GM21360 (cell line): ENCODE data around the gene KCNK3.
"Not testable (repeated sequence)": the region's sequence is repeated elsewhere in the genome, so short reads cannot be mapped to it uniquely, and the experiment has no call there.

Experiments
- ATAC-seq: cut with Tn5 transposase; IDR thresholded peaks from one replicate; pipeline ENCODE4 v1.9.1; 2021; ENCODE audit warnings: mild to moderate bottlenecking, moderate library complexity; ENCODE audit not compliant: unreplicated experiment

The KCNK3 gene

DNA sequence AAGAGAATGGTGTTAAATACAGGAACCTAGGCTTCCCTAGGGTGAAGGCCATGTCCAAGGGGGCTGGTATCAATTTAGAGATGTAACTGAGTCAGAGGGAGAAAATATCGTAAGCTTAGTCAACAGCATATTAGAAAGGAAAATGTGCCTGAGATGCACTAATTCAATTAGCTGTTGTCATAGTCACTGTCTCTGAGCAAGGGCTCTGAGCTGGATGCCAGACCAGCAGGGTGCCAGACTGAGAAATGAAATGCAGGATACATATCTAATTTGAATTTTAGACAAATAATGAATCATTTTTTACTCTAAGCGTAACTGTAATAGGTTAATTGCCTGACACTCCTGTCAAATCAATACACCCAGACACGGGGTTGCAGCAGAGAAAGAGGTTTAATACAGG, 60.1 kb downstream of the KCNK3 start:
- ATAC-seq = no peak

DNA sequence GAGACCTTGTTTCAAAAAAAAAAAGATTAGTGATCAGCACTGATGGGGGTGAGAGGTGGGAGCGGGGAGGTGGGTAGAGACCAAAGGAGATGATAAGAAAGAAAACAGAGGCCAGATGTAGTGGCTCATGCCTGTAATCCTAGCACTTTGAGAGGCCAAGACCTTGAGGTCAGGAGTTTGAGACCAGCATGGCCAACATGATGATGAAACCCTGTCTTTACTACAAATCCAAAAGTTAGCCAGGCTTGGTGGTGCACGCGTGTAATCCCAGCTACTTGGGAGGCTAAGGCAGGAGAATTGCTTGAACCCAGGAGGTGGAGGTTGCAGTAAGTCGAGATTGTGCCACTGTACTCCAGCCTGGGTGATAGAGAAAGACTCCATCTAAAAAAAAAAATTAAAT, 62.0 kb downstream of the KCNK3 start:
- ATAC-seq = no peak

DNA sequence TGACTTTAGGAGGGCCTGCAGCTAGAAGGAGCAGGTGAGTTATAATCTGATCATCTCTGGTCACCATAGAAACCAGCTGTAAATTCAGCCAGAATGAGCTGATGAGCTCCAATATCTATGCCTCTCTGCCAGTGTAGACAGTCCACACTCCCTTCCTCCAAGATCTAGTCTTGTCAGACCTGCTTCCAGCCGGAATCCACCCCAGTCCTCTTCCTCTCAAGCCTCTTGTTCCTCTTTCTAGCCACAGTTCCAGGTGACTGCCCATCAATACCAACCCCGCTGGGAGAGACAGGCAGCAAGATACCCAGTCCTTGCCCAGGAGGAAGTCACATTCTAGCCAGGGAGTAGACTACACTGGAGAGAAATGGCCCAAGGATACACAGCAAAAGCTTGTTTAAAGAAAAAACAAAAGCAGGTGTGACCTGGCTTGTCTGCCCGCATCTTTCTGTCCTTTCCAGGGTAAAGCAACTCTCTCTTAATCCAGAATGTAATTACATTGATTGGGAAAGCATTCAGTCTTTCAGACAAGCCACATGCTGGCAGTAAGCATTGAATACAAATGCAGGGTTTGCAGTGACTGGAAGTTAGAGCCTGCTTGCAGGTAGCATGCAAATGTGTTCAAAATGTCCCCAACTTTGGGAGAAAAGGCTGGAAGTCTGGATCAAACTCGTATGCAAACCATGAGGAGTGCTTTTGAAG, 62.6 kb downstream of the KCNK3 start:
- ATAC-seq = no peak

DNA sequence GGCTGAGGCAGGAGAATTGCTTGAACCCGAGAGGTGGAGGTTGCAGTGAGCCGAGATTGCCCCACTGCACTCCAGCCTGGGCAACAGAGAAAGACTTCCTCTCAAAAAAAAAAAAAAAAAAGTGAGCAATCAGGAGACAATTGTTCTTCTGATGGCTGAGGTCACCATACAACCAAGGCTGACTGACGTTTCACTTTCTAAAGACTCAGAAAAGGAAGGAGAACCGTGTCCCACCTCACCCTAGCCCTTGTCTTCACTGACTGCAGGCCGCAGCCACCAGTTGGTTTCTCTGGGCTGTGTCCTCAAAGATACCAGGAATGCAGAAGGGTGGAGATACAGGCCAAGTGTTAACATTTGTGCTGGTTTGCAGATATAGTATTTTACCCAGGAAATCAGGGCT, 63.8 kb downstream of the KCNK3 start:
- no peak for ATAC-seq

DNA sequence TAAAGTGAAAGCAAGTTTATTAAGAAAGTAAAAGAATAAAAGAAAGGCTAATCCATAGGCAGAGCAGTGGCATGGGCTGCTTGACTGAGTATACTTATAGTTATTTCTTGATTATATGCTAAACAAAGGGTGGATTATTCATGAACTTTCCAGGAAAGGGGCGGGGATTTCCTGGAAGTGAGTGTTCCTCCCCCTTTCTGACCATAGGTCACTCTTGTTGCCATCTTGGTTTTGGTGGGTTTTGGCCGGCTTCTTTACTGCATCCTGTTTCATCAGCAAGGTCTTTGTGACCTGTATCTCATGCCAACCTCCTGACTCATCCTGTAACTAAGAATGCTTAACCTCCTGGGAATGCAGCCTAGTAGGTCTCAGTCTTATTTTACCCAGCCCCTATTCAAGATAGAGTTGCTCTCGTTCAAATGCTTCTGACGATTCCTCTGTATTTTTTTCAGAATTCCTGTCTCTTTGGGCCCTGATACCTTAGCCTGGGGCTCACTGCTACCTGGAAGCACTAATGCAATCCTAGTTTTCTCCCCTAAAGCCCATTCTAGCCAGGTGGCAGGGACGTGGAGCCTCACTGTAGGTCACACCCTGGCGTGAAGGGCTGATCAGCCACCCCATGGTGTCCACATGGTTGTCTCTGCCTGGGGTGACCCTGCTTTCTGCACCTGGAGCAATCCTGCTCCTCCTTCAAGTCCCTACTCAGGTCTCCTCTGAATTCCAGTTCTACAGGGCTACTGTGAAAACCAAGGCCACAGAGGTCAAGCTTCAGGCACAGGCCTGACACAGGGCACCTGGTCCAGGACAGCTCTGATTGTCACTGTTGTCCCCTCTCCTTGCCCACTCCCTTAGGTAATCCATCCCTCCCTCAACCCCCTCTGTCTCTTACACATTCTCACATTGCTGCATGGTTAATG, 65.6 kb downstream of the KCNK3 start:
- no peak for ATAC-seq

DNA sequence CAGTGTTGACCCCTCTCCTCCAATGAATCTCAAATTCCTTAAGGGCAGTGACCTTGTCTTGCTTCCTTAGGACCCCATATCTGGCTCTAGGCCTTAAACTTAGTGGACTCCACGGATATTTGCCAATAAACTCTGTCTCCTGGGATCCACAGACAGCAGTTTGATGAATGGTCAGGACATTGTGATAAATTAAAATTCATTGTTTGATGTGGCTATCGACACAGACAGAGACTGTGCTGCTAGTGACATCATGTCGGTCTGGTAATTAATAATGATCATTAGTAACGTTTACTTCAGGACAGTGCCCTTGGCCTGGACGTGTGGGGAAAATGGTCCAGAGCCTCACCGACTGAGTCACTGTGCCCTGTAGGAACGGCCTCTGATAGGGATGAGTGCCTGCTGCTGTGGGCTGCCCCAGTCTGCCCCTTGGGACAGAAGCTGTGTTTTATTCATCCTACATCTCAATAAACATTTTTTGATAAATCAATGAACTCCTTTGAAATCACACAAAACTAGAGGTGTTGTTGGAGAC, 66.3 kb downstream of the KCNK3 start:
- ATAC-seq = no peak

DNA sequence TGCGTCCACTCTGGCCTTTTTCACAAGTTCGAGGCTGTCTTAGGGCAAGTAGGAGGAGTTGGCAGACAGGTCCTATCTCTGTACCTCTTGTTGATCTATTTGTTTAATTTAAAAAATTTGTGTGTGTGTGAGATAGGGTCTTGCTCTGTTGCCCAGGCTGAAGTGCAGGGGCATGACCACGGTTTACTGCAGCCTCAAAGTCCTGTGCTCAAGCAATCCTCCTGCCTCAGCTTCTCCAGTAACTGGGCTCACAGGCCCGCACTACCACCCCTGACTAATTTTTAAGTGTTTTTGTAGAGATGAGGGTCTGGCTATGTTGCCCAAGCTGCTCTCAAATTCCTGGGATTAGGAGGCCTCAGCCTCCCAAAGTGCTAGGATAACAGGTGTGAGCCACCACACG, 67.3 kb downstream of the KCNK3 start:
- no peak for ATAC-seq

DNA sequence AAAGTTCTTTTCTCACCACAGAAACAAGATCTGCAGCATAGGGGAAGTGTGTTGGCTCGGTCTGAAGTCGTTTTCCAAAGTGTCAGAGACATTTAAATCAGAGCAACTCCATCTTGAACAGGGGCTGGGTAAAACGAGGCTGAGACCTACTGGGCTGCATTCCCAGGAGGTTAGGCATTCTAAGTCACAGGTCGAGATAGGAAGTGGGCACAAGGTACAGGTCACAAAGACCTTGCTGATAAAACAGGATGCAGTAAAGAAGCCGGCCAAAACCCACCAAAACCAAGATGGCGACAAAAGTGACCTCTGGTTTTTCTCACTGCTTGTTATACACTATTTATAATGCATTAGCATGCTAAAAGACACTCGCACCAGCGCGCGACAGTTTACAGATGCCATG, 68.5 kb downstream of the KCNK3 start:
- ATAC-seq = not testable (repeated sequence)

DNA sequence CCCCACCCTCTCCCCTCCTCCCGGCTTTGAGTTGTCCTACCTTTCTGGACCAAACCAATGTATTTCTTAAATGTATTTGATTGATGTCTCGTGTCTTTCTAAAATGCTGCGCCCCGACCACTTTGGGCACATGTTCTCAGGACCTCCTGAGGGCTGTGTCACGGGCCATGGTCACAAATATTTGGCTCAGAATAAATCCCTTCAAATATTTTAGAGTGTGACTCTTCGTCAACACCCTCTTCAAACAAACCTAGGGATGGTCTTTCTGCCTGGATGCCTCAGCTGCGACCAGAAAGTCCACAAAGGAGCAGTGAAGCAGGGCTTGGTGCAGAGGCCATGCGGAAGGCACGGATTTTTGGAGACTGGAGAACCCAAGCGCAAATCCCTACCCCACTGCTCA, 70.5 kb downstream of the KCNK3 start:
- ATAC-seq = no peak

DNA sequence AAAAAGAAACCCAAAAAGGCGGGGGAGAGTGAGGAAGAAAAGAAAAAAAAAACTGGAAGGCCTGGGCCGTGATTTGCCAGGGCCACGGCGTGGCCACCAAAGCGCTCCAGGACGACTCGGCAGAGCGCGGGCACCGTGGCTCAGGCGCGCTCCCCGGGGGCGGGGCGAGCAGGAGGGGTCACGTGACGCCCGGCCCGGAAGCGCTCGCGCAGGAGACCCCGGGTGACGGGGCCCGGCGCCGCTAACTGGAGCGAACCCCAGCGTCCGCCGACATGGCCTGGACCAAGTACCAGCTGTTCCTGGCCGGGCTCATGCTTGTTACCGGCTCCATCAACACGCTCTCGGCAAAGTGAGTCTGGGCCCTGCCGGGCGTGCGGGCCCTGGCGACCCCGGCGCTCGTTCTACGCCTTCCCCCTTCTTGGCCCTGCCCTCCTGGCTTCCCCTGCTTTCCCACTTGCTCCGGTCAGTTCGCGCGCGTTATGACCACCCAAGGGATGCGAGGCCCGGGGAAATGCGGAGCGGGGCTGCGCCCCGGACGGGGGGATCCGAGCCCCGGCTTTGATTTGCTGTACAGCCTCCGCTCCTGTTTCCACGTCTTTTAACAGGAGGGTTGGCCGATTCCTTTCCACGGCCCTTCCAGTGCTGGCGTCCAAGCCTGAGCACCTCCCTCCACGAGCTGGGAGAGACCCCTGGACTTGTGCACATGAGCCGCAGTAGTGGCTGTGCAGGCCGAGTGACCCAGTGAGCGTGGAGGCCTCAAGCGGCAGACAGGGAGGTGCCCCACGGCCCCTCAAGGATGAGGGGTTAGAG, 71.8 kb downstream of the KCNK3 start, which contains the start of gene SLC35F6:
Gene SLC35F6, plus strand, starts transcription at position 207 of the 810 bp plus-strand sequence. Its CDS starts 66 bp downstream, at position 273.
- ATAC-seq = peak; percentile 78

DNA sequence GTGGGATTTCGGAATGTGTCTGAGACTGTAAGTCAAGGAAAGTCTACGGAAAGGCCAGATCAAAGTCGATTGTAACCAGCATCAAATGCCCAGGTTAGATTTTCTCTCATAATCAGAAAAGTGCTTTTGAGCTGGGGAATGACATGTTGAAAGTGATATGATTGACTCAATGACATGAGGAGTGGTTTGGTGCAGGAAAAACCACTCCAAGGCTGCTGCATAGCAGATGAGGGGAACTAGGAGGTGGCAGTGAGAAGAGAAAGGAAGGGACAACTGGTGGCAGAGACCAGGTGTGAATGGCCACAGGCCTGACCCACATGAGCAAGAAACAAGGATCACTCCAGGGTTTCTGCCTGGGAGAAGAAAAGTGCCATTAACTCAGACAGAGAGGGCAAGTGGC, 72.4 kb downstream of the KCNK3 start:
- ATAC-seq = no peak

DNA sequence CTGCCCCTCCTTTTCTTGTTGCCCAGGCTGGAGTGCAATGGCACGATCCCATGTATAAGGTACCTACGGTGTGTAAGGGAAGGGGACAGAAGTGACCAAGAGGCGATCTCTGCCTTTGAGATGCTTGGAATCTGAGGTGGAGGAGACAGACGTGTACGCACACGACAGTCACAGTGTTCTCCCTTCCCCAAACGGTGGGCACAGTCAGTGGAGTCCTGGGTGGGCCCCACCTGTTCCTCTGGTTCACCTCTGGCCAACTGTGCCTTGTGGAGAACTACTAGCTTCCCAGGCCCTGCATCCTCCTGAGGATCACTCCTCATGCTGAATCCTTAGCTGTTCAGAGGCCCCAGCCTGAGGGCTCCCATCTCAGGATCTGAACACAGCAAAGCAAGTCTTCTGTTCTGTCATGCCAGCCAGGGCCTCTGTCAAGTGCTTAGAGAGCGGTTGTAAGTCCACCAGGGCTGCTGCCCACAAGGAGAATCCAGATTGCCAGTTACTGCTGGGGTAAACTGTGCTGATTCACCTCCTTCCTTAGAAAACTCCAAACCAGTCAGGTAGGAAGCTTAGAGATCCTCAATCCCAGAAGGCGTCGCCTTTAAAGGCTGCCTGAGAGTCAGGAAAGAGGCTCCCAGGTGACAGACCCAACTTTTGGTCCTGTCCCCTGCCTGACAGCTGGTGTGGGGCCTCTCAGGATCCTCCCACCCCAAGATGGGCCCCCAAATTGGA, 73.1 kb downstream of the KCNK3 start:
- no peak for ATAC-seq

DNA sequence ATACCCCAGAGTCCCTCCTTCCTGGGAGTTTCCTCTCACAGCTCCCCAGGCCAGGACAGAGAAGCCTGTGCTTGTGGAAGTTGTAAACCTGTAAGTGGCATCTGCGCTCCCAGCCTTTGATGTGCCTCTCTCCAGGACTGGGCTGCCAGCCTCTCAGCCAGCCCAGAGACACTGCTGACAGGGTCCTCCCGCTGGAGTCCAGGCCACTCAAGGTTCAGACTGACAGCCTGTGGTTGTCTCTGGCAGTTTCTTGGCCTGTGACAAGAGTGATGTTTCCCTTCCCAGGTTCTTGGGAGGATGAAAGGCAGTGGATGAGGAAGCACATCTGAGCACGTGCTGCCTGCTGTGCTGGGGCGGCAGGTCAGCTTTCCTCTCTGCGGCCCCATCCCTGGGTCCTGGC, 74.6 kb downstream of the KCNK3 start:
- ATAC-seq = no peak

DNA sequence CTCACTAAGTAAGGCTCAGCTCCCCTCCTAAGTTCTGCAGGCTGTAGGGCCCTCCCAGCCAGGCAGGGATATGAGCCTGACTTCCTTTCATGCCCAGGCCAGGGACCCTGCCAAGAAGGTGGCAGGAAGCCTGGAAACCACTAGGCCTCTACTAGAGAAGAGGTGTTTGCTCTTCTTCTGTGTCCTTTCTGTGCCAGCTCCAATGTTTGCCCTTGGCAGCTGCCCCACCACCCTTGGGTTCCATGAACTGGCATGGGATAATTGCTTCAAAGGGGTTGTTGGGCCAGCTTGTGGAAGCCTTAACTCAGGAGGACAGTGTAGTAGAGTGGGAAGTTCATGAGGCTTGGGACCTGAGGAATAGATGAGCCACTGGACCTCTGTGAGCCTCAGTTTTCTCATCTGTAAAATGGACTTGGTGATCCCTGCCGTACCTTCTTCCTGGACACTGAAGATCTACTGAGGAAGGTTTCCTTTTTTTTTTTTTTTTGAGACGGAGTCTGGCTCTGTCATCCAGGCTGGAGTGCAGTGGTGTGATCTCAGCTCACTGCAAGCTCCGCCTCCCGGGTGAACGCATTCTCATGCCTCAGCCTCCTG, 75.5 kb downstream of the KCNK3 start:
- no peak for ATAC-seq

DNA sequence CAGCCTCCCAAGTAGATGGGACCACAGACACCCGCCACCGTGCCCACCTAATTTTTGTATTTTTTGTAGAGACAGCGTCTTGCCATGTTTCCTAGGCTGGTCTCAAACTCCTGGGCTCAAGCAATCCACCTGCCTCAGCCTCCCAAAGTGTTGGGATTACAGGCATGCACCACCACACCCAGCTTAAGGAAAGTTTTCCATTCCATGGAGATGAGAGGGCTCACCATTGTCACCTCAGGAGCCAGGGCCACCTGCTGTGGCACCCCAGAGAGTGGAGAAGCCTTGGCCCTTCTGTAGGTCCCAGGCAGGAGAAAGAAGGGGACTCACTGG, 76.2 kb downstream of the KCNK3 start:
- ATAC-seq = no peak

DNA sequence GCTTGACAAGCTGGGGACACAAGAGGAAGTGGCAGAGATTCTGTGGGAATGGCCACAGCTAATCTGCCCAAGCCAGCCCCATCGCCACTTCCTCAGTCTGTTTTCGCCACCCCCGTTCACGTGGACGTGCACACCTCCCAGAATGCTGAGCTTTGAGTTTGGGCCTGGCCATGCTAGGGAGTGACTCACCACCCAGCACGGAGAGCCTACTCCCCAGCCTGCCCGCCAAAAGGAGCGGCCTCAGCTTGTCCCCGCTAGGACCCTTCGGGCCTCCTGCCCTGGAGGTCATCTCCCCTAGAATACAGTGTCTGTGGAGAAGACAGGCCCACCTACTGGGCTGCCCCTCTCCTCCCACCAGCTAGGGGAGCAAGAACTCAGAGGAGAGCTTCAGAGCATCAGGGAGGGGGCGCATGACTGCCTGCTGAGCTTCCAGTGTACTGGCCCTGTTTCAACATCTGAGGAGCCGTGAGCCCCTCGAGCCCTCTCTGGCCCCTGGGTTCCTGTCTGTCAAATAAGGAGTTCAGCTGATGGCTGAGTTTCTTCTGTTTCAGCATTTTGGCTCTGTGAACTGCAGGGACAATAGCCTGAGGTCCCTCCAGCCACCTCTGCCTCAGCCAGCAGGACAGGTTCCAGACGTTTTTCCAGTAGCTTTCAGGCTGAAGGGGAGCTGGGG, 76.7 kb downstream of the KCNK3 start:
- ATAC-seq = no peak

DNA sequence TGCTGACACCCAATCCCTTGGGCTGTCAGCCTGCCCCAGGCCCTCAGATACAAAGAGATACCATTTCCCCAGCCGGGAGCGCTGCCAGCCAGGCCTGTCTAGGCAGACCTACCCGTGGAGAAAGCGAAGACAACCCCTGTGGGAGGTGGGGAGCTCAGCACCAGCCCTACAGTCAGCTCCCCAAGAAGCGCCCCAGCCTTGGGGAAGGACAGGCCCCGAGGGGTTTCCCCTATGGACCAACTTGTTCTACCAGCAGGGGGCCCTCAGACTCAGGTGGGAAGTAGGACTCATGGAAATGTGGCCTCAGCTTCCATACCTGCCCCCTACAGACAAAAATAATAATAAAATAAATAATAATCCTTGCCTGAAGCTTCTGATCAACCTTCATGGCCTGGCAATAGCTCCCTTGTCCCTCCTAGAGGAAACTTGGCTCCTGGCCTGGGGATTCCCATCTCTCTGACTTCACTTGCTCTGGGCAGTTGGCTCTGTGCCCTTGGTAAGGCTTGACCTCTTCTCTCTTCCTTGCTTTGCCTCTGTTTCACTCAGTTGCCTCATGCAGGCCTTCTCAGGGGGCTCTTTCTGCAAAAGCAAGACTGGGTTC, 78.6 kb downstream of the KCNK3 start:
- no peak for ATAC-seq

DNA sequence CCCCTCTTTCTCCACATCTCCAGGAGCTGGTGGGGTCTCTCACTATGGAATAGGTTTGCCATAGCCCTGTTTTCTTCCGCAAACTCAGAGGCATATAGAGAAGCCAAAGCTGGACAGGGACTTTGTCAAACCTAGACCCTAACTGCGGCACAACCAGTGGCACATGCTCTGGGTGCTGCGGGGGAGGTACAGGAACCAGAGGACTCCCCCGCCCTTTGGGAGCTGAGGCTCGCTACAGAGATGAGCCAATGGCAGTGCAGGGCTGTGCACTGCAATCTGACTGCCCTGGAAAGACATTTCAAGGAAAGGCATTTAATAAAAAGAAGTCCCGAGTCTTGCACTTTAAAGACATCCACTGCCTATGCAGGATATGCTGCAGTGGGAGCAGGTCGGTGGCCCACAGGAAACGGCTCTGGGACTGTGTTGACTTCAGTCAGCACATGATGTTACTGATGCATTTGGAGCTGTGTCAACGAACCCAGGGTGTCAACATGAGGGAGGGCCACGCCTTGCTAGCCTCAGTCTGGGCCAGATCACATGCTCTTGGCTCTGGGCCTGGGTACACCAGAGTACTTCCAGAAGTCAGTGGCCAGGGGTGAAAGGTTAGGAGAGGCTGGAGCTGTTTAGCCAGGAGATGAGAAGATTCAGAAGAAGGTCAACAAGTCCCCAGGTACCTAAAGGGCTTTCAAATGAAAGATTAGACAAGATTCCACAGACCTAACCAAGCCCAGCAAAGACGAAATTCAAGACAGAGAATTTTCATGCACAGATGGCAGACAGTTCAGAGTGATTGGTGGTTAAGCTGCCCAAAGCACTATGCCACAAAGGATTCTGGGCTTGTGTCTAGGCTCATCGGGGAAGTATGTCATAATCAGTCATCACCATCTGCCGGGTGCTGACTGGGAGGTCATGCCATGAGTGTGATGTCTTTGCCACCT, 79.8 kb downstream of the KCNK3 start:
- no peak for ATAC-seq
